Measurements from ENCODE around the gene KCNQ5.

GRCh38 chr6:72619883-72620696 is 1.8 kb upstream of the KCNQ5 start:
- no peak for TF ChIP-seq CTCF (IDR thresholded peaks at IDR 0.05)
- TF ChIP-seq SIN3A (IDR thresholded peaks at IDR 0.05; ENCODE audit: borderline replicate concordance, insufficient read depth, low read depth, low read length): no peak
- TF ChIP-seq REST (IDR thresholded peaks at IDR 0.05; ENCODE audit: insufficient read depth in 1 of 2, low read depth in 2 of 2, low read length in 1 of 2): no peak

Measured in Panc1 (cell line).